Activated CD8-positive, alpha-beta memory T cell treated with anti-CD3 and anti-CD28 coated beads, Interleukin-2, amount 50 U/mL, for 48 hours (primary cell): ENCODE data around the gene DNAJC22.
"Not testable (repeated sequence)": the region's sequence is repeated elsewhere in the genome, so short reads cannot be mapped to it uniquely, and the experiment has no call there.

Experiments used
- DNase-seq: peaks from one replicate; pipeline ENCODE4 v3.0.0-alpha.2; 2020

Gene DNAJC22

DNA sequence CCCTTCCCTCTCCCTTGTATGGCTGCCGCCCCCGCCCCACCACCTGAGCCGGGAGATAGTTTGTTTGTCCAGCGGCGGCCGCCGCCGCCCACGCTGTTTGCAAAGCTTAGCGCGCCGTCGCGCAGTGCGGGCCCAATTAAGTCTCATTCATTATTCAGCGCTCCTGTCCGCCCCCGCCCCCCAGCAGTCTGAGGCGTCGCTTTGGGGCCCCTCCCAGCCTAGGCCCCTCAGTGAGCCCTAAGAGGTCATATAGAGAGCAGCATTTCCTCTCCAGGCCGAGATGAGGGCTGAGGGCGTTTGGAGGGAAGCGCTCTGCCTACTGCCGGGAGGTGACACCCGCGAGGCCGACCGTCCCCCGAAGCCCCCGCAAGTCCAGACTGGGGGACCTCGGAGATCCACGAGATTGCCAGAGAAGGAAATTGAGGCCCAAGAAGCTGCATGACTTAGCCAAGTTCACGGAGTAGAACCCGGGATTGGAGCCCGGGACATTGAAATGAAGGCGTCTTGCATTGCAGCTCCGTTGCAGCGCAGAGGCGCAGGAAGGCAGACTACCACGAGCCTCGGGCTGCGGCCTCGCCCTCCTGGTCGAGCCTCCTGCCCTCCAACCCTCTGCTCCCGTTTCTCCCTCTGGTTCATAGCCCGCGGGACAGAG, at the start of gene DNAJC22:
TSS of gene DNAJC22 (plus strand) at position 230 of the 652 bp plus-strand sequence. CDS start 1,985 bp downstream, outside the sequence.
- peak; percentile 76 for DNase-seq

DNA sequence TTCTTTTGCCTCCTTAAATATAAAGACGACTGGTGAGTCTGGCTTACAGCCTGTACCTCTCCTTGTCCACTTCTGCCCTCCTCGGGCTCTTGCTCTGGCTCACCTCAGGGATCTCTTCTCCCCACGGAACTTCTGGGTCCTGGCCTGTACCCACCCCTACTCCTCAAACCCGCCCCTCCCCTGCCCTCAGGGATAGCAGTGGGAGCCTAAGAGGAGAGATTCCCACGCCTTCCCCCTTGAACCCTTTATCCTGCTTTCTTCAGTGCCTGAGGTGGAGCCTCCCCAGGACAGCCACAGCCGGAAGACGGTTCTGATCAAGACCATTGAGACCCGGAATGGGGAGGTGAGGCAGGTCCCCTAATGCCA, 49.0 kb upstream of the DNAJC22 start:
- no peak for DNase-seq

DNA sequence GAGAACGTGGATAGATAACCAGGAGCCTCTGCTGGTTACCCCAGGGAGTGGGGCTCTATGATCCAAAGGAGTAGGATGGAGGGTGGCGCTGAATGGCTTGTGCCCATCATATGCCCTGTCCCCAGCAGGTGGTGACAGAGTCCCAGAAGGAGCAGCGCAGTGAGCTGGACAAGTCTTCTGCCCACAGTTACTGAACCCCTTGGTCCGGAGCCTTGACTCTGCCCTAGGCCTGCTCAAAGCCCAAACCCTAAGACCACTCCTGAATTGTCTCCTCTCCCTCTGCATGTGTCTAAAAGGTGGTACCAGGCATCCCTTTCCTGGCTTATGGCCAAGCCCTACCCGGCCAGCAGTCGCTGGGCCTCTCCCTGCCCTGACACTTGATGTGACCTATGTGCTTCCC, 48.5 kb upstream of the DNAJC22 start:
- DNase-seq = no peak

DNA sequence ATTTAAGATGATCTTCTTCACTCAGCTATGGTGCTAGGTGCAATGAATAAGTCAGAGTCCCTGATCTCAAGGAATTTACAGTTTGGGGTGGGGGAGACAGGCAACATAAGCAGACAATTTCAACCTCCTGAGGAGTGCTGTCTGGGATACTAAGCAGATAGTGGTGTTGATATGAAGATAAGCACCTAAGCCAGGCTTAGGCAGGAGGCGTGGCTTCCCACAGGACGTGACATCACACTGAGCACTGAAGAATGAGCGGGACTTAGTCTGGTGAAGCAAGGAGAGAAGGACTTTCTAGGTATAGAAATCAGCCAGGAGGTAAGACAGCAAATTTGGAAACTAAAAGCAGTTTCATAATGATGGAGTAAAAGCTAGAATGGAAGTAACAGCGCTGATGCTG, 44.9 kb upstream of the DNAJC22 start:
- no peak for DNase-seq

DNA sequence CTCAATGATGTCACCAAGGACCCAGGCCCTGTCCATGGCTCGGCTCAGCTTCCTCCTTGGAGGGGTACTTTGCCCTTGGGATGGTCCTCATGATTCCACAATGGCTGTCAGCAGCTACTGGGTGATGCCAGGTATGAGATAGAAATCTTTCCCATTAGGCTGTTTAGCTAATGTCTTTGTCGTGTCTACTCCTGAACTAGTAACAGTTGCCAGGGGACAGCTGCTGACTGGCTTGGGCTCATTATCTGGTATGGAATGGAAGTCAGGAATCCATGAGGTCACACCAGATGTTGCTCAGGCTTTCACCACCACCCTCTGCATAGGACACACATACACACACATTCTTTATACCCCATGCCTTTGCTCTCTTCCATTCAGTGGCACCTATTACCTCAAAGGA, 42.5 kb upstream of the DNAJC22 start:
- DNase-seq = no peak

DNA sequence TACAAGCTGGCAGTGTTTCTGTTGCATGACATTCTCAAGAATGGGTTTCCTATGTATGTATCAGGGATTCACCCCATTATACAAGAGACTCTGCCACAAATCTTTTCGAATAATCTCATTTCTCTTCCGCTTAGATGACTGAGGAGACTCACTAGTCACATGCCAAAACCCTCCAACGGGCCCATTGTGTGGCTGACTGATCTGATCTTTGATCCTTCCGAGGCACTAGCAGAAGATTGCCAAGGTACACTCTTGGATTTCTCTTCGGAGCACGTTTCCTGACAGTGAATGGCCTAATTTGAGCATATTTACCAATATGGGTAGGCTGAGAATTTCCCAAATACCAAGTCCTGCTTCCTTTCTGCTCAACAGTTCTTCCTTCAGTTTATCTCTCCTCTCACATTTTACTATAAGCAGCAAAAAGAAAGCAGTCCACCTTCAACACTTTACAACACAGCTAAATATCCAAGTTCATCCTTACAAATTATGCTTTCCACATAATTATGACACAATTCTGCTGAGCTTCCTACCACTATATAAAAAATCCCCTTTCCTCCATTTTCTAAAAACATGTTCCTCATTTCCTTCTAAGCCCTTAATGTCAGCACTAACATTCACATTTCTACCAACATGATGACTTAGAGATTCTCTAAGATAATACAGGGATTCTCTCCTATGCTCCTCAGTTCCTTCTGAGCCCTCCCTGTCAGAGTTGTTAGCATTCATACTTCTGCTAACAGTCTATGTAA, 40.8 kb upstream of the DNAJC22 start:
- no peak for DNase-seq

DNA sequence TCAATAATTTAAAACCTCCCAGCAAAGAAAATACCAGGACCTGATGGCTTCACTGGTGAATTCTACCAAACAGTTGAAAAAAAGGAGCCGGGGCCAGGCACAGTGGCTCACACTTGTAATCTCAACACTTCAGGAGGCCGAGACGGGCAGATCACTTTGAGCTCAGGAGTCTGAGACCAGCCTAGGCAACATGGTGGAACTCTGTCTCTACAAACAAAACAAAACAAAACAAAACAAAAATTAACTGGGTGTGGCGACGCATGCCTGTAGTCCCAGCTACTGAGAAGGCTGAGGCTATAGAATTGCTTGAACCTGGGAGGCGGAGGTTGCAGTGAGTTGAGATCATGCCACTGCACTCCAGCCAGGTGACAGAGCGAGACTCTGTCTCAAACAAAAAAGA, 37.3 kb upstream of the DNAJC22 start:
- DNase-seq = peak; percentile 25

GRCh38 chr12:49310451-49311000, 36.2 kb upstream of the DNAJC22 start:
- not testable (repeated sequence) for DNase-seq

- DNase-seq = no peak
Measured at GRCh38 chr12:49314811-49315210, 31.9 kb upstream of the DNAJC22 start.

DNA sequence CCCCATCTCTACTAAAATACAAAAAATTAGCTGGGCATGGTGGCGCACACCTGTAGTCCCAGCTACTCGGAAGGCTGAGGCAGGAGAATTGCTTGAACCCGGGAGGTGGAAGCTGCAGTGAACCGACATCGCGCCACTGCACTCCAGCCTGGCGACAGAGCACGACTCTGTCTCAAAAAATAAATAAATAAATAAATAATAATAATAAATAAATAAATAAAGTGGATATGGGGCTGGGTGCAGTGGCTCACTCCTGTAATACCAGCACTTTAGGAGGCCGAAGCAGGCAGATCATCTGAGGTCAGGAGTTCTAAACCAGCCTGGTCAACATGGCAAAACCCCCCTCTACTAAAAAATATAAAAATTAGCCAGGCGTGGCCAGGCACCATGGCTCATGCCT, 29.6 kb upstream of the DNAJC22 start:
- DNase-seq = not testable (repeated sequence)

GRCh38 chr12:49320411-49321103, 26.1 kb upstream of the DNAJC22 start:
- not testable (repeated sequence) for DNase-seq

DNA sequence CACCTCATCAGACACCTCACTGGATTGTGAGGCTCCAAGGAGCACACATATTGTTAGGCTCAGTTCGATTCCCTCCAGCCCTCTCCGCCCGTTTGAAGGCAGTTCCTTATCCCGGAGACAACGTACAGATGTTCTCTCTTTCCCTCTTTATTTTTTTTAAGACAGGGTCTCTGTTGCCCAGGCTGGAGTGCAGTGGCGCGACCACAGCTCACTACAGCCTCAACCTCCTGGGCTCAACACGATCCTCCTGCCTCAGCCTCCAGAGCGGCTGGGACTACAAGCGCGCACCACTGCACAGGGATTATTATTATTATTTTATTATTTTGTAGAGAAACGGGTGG, 24.4 kb upstream of the DNAJC22 start:
- no peak for DNase-seq

- DNase-seq = peak; percentile 95
Measured at GRCh38 chr12:49322708-49323523, 23.8 kb upstream of the DNAJC22 start, which contains the start of gene TROAP. Gene TROAP, plus strand, starts transcription at chr12:49323255. Its CDS starts 354 bp downstream, at chr12:49323609.

DNA sequence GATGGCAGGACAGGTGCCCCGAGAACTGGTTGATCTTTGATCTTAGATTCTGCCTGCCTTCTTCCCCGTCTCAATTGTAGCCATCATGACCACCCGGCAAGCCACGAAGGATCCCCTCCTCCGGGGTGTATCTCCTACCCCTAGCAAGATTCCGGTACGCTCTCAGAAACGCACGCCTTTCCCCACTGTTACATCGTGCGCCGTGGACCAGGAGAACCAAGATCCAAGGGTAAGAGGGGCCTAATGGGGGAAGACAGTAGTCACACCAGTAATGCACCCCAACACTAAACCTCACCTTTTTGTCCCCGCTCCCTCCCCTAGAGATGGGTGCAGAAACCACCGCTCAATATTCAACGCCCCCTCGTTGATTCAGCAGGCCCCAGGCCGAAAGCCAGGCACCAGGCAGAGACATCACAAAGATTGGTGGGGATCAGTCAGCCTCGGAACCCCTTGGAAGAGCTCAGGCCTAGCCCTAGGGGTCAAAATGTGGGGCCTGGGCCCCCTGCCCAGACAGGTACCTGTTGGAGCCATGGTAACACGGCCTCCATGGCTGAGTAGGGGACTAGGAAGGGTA, 23.1 kb upstream of the DNAJC22 start:
- no peak for DNase-seq

- DNase-seq = peak; percentile 39
Measured at GRCh38 chr12:49325606-49326005, 21.1 kb upstream of the DNAJC22 start.

DNA sequence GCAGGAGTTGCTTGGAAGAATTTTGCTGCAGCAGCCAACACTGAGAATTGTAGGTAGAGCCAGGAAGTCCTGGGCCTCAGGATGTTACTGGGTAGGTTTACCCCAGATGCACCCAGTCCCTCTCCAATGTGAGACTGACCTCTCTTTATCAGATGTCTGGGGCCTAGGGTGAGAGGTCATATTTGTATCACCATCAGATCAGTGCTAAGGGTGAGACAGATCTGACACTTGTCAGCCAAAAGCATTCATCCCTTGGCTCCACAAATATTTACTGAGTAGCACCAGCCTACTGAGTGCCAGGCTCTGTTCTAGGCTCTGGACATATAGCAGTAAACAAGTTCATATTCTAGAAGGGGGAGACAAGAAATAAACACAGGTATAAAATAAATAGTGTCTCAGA, 19.3 kb upstream of the DNAJC22 start:
- DNase-seq = no peak

DNA sequence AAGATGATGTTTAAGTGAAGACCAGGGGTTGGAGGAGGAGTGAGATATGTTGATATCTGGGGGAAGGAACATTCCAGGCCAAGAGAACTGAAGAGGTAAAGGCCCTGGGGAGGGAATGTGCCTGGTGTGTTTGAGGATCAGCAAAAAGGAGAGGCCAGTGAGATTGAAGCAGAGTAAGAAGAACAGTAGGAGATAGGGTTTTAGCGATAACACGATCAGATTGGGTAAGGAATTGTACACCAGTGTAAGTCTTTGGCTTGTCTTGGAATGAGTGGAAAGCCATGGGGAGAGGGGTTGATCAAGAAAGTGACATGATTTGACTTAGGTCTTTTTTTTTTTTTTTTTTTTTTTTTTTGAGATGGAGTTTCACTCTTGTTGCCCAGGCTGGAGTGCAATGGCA, 18.8 kb upstream of the DNAJC22 start:
- no peak for DNase-seq

GRCh38 chr12:49328816-49329215, 17.9 kb upstream of the DNAJC22 start:
- no peak for DNase-seq

- no peak for DNase-seq
Measured at GRCh38 chr12:49330032-49330619, 16.6 kb upstream of the DNAJC22 start.

GRCh38 chr12:49330631-49331379, 15.9 kb upstream of the DNAJC22 start:
- DNase-seq = no peak
